NOMO-1 (cell line): ENCODE measurements around the gene ZNF496.

Source experiments
- DNase-seq, 2 experiments: peaks; one replicate each; lab custom pipeline; 2025; ENCODE audit not compliant: unreplicated experiment in 2 of 2; lab: John Stamatoyannopoulos, UW

ZNF496 gene

DNA sequence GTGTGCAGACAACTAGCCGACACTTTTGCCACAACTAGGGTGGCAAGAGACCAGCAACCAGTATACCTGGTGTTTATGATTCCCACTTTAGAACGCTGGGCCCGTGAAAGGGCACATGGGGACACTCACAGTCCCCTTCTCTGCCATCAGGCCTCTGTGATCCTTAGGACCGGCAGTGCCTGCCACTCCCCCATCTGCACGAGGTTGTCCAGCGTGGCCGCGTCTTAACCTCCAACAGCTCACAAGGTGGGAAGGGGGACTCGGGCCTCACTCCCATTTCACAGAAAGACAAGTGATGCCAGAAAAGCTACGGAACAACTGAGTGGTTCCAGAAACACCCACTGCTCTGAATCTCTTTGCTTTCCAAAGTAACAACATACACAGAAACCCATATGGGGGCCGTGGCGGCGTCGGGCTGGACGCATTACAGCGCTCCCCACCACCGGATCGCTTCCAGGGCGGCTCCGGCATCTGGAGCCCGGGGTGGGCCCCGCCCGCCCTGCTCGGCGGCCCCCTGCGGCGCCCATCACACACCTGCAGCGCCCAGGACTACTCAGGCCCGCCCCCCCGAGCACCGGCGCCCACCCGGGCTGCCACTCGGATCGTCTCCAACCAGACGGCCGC is 1.0 kb downstream of the ZNF496 start:
- no peak for DNase-seq

DNA sequence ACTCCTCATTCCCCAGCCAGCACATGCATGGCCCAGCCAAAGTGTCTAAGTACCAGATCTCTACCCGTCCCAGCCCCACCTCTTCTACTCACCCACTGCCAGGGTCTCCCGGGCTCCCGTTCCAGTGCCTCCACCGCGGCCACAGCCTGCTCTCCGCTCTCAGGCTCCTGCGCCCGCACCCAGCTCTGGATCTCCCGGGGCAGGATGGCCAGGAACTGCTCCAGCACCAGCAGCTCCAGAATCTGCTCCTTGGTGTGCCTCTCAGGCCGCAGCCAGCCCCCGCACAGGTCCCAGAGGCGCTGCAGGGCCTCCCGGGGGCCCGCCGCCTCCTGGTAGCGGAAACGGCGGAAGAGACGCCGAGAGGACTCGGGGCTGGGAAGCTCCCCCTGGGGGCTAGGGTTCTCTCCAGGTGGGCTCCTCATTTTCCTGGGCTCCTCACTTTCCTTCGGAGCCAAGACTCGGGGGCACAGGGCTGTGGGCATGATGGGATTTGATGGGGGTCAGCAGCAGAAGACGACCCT is 2.5 kb downstream of the ZNF496 start:
- DNase-seq = no peak

DNA sequence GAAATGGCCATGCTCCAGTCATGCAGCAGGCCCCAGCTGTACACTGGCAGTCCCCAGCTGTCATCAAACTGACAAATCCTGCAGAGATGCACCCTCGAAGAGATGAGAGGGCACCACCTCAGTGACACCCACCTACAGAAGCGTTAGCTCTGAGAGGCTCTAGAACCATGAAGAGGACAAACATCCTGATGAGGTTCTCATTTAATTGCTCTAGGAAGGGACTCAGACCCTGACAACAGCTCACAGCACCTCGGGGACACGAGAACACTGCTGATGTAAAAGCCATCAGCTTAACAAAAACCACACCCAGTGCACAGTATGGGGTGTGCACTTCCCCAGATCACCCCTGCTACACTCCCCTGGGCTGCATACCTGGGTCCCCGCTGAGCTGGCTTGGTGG is 3.4 kb downstream of the ZNF496 start:
- DNase-seq = no peak

- no peak for DNase-seq
These were observed 5.1 kb downstream of the ZNF496 start for GRCh38 chr1:247326411-247327130.

DNA sequence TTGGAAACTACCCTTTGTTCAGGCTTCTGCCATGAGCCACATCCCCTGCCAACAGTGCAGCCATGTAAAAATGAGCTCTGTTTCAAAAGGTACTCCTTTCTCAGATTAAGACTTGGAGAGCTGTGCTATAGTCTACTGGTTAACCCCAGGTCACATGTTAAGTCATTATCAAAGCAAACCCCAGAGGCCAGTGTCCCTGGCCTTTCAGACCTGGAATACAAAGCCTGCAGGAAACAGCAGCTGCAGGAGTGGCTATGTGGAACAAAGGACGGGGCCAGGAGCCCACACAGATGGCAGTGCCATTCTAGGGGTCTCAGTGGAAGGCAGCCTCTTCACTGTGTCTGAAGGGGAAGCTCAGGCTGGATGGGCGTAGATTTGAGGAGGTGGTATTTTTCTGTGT is 6.7 kb downstream of the ZNF496 start:
- DNase-seq = no peak

DNA sequence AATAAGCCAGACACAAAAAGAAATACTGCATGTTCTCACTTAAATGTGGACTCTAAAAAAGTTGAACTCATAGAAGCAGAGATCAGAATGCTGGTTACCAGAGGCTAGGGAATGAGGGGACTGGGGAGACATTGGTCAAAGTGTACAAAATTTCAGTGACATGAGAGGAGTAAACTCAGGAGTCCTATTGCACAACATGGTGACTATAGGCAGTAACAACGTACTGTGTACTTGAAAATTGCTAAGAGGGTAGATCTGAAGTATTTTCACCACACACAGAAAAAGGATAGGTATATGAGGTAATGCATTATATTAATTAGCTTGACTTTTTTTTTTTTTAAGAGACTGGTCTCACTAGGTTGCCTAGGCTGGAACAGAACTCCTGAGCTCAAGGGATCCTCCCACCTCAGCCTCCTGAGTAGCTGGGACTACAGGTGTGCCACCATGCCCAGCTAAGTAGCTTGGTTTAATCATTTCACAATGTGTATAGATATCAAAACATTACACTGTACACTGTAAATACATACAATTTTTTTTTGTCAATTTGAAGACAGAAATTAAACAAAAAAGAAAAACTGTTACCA is 7.4 kb downstream of the ZNF496 start:
- DNase-seq = no peak

DNA sequence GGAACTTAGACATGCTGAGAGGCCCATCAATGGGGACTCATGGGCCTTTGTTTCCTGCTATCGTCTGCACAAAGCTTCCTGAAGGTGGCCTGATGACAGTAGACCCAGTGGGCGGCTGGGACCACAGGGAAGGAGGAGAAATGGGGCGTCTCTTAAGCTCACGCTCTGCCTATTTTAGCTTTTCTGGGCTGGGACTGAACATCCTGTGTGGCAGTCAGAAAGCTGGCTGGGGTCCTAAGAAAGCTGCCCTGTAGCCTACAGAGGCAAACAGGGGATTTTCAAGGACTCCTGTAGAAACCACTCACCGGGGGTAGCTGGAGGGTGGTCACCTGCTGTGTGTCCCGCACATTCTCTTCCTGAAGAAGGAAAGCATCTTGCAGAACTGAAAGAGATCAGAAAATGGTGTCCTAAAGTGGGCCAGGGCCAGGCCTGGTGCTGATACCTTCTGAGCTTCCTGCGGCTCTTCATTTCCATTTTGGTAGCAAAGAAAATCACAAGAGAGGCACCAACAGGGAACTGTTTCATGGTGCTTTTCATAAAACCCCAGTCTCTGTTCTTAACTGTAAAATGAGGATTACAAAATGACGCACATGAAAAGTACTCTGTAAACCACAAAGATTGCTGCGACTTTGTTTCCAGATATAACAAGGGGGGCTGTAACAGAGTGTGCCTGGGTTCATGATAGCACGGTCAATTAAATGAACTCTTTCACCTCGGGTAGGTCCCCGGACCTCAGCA is 8.6 kb downstream of the ZNF496 start:
- no peak for DNase-seq

DNA sequence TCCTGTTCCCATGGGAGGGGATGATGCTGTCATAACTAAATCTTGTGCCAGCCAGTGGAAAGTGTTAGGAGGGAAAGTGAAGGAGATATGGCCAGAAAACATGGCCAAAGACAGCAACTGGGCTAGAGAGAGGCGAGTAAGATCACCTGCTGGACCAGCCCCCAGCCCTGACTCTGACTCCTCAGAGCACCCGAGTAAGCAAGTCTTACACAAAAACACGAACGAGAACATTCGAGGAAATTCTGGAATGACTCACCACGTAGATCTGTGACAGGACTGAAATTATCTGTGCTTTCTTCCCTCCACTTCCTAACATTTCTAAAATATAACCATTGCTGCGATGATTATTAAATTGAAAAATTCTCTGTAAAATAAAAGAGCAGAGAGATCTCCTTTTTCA is 9.2 kb downstream of the ZNF496 start:
- no peak for DNase-seq

- no peak for DNase-seq
These were observed 14.0 kb downstream of the ZNF496 start for GRCh38 chr1:247317702-247318101.

- DNase-seq = no peak
These were observed 15.0 kb downstream of the ZNF496 start for GRCh38 chr1:247316590-247317197.

- no peak for DNase-seq
These were observed 27.6 kb downstream of the ZNF496 start for GRCh38 chr1:247304031-247304430.

- DNase-seq = no peak
These were observed 28.5 kb downstream of the ZNF496 start for GRCh38 chr1:247303216-247303615.

GRCh38 chr1:247301176-247301540 is 30.5 kb downstream of the ZNF496 start:
- no peak for DNase-seq

DNA sequence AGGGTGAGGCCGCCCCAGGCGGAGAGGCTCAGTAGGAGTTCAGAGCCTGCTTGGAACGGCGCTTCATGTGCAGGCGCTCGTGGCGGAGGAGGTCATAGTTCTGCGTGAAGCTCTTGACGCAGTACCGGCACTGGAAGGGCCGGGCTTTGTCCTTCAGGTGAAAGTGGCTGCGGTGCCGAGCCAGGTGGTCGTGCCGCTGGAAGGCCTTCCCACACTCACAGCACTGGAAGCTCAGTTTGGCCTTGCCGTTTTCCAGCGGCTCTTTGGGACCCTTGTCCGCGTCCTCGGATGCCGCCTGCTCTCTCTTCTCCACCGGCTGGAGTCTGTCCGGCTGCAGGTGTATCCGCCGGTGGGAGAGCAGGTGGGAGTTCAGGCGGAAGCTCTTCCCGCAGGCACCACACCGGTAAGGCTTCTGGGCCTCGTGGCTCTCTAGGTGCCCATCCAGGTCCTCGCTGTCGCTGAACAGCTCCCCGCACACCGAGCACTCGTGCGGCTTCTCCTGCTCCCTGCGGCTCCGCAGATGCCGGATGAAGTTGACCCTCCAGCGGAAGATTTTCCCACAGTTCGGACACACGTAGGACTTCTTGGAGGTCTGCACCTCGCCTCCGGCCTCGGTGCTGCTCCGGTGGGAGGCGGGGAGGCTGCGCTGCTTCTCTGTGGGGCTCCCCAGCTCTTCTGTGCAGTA is 31.0 kb downstream of the ZNF496 start:
- DNase-seq = no peak

GRCh38 chr1:247299723-247300381 is 31.8 kb downstream of the ZNF496 start:
- no peak for DNase-seq

DNA sequence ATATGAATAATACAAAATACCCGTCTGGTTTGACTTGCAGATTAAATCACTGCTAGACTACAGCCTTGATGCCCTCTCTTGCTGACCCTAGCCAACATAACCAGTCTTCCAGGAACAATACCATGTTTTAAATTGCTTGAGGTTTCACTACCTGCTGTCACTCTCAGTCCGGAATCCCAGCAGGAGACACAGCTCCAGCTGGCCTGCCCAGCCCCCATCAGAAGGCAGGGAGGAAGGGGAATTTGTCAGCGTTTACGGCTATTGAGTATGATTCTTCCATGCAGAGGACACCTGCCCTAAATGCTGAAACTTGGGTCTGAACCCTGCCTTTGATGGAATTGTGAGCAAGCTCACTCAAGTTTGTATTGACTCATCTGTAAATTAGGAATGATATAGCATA is 33.0 kb downstream of the ZNF496 start:
- DNase-seq = no peak

GRCh38 chr1:247298124-247298481 is 33.6 kb downstream of the ZNF496 start:
- DNase-seq = no peak

DNA sequence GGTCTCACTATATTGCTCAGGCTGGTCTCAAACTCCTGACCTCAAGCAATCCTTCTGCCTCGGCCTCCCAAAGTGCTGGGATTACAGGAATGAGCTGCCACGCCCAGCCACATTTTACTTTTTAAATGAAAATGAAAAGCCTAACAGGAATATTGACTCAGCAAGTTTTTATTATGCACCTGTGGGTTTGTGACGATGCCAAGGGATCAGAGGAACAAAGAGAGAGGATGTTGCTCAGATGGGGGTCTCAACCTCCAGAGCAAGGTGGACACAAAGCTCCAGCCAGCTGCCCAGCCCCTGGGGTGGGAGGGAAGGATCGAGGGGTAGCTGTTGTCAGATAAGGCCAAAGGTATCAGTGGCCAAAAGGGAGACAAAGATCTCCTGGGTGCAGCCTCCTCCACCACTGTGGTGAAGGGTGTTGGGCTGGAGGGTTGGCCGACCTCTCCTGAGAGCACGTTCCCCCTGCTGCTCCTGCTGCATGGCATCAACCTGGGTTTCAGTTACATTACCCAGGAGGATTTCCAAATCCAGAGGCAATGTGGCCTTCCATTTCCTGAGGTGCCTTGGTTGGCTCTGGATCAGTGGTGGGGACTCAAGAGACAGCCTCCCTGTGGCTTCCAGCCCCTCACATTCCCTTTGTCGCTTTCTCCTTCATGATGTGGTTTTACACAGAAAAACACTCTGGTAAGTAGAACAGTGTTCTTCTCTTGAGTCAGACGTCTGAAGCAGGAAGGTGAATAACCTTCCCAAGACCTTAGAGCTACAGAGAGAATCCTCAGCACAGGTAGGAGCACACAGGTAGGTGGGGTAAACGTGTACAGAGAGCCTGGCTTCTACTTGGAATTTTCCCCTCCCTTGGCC is 34.2 kb downstream of the ZNF496 start:
- no peak for DNase-seq

DNA sequence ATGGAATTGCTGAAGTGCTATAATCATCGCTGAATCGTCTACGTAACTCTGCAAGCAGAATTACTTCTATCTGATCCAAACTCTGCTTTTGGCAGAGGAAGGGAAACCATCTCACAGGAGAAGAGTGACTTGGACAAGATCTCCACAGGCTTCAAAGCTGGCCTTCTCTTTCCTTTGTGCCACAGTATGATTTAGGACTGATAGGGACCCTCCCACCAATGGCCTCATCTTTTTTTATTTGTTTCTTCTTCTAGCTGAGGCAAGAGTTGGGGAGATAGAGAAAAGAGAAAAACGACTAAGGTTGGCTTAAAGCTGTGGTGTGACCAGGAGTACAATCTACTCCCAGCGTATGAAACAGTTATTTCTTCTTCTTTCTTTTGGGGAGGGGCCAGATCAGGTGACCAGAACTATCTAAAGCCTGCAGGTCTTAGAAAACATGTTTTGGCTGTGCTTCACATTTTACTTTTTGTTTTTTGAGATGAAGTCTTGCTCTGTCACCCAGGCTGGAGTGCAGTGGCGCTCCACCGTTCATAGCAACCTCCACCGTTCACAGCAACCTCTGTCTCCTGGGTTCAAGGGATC is 35.0 kb downstream of the ZNF496 start:
- DNase-seq = no peak
